ENCODE results near the gene PHTF1. TPM values are rescaled to one million over a fixed set of nuclear protein-coding genes. Genes with fewer than 3 reads are reported as not detected.

PHTF1 gene
- total and polyA plus RNA-seq, 4 donors, result 9.5 to 29.7 (median 19.5) TPM

DNA sequence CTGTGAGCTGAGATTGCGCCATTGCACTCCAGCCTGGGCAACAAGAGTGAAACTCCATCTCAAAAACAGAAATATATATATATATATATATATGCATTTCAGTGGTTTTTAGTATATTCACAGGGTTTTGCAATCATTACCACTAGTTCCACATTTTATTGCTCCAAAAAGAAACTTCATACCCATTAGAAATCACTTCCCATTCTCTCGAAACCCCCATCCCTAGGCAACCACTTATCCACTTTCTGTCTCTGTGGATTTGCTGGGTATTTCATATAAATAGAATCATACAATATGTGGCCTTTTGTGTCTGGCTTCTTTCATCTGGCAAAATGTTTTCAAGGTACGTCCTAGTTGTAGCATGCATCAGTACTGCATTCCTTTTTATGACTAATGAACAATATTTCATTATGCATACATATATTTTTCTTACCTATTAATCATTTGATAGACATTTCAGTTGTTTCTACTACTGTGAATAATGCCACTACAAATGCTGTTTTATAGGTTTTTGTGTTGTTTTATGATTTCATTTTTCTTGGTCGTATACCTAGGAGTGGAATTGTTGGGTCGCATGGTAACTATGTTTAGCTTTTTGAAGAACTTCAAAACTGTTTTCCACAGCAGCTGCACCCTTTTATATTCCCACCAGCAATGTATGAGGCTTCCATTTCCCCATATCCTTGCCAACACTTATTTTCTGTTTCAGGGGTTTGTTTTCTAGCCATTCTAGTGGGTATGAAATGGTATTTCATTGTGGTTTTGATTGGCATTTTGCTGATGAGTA is 95.9 kb downstream of the PHTF1 start:
- Histone ChIP-seq H3K36me3 (ENCODE audit: control insufficient read depth in 4 of 4, insufficient read depth in 4 of 4, low read length in 4 of 4) (peaks cover 0 to 8% (median 2%) of the 10 kb centered on the region in 4 donors), H3K9me3 (ENCODE audit: control insufficient read depth in 4 of 4, insufficient read depth in 3 of 4, low read length in 3 of 4) (no peaks in the 10 kb centered on the region), H3K4me3 (no peak overlapping the region), H3K27me3 (ENCODE audit: control insufficient read depth in 3 of 3, insufficient read depth in 3 of 3, low read length in 2 of 3) (no peaks in the 10 kb centered on the region), H3K9ac (ENCODE audit: insufficient read depth in 1 of 2, low read length in 2 of 2) (no peak overlapping the region), H3K27ac (ENCODE audit: low read depth in 1 of 2, low read length in 1 of 2) (no peak overlapping the region), H3K4me1 (ENCODE audit: control insufficient read depth in 5 of 5, insufficient read depth in 5 of 5, low read length in 5 of 5) (peaks cover 0 to 2% (median 0%) of the 10 kb centered on the region in 5 donors)
- no peak for ATAC-seq (ENCODE audit: insufficient read depth, low FRiP score)
- 73 to 86% methylated on average over 5 of the region's 5 CpGs for WGBS, 2 donors
- no peak for TF ChIP-seq CTCF (IDR thresholded peaks at IDR 0.05; ENCODE audit: control extremely low read depth, extremely low read depth)
- no peak for DNase-seq

DNA sequence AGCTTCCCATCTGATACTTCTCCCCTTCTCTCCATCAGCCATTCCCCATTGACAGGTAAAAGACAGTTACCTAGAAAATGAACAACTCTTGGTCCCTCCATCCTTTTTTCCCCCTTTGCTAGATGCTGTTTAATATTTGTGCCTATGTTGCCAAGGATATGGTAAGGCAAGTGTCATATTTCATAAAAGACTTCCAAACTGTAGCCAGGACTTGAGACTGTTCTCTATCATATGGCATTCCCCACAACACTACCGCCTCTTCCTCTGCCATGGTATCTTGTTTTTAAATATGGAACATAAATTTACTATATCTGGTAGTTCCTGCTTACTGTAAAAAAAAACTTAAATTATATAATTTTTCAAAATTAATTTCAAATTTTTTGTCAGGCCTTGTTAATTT is 97.2 kb downstream of the PHTF1 start:
- Histone ChIP-seq H3K27me3 (ENCODE audit: control insufficient read depth in 3 of 3, insufficient read depth in 3 of 3, low read length in 2 of 3) (no peaks in the 10 kb centered on the region), H3K27ac (ENCODE audit: low read depth in 1 of 2, low read length in 1 of 2) (no peak overlapping the region), H3K36me3 (ENCODE audit: control insufficient read depth in 4 of 4, insufficient read depth in 4 of 4, low read length in 4 of 4) (peaks cover 0 to 8% (median 2%) of the 10 kb centered on the region in 4 donors), H3K9ac (ENCODE audit: insufficient read depth in 1 of 2, low read length in 2 of 2) (no peak overlapping the region), H3K9me3 (ENCODE audit: control insufficient read depth in 4 of 4, insufficient read depth in 3 of 4, low read length in 3 of 4) (no peaks in the 10 kb centered on the region), H3K4me1 (ENCODE audit: control insufficient read depth in 5 of 5, insufficient read depth in 5 of 5, low read length in 5 of 5) (peaks cover 0 to 7% (median 0%) of the 10 kb centered on the region in 5 donors), H3K4me3 (no peak overlapping the region)
- TF ChIP-seq CTCF (IDR thresholded peaks at IDR 0.05; ENCODE audit: control extremely low read depth, extremely low read depth), result no peak
- WGBS, 2 donors, result 91 to 98% methylated on average over 1 of the region's 1 CpG
- DNase-seq (no peak), ATAC-seq (ENCODE audit: insufficient read depth, low FRiP score) (no peak)

DNA sequence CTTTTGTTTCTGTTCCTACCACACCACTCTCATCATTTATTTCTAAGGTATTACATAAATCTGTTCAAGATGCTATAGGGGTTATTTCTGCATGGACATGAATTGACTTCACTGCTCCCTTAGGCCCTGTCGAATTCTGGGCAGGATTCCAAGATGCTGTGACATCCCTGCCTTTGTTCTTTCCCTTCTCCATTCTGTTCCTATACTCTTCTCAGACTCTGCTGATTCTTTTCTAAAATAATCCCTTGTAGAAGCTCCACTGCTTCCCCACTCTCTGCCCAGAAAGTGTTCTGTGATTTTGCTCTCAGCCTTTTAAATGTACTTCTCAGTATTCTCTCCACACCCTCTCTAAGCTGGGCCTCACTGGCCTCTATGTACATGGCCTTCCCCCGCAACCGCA is 99.2 kb downstream of the PHTF1 start:
- Histone ChIP-seq H3K4me1 (ENCODE audit: control insufficient read depth in 5 of 5, insufficient read depth in 5 of 5, low read length in 5 of 5) (peaks cover 0 to 8% (median 0%) of the 10 kb centered on the region in 5 donors), H3K9me3 (ENCODE audit: control insufficient read depth in 4 of 4, insufficient read depth in 3 of 4, low read length in 3 of 4) (no peaks in the 10 kb centered on the region), H3K27ac (ENCODE audit: low read depth in 1 of 2, low read length in 1 of 2) (no peak overlapping the region), H3K4me3 (no peak overlapping the region), H3K27me3 (ENCODE audit: control insufficient read depth in 3 of 3, insufficient read depth in 3 of 3, low read length in 2 of 3) (no peaks in the 10 kb centered on the region), H3K9ac (ENCODE audit: insufficient read depth in 1 of 2, low read length in 2 of 2) (no peak overlapping the region), H3K36me3 (ENCODE audit: control insufficient read depth in 4 of 4, insufficient read depth in 4 of 4, low read length in 4 of 4) (peaks cover 0 to 2% (median 0%) of the 10 kb centered on the region in 4 donors)
- ATAC-seq (ENCODE audit: insufficient read depth, low FRiP score) (no peak), DNase-seq (peak in 1 of 3 donors; percentile 29)
- 68 to 71% methylated on average over 3 of the region's 3 CpGs for WGBS, 2 donors
- TF ChIP-seq CTCF (IDR thresholded peaks at IDR 0.05; ENCODE audit: control extremely low read depth, extremely low read depth), result no peak

All from lung (tissue), 12 donors.